ENCODE measurements around the gene HLX. TPM values are rescaled to one million over a fixed set of nuclear protein-coding genes. Genes with fewer than 3 reads are reported as not detected.

The HLX gene
- total RNA-seq, 1 experiment from 2014 or later = 0.39 TPM

DNA sequence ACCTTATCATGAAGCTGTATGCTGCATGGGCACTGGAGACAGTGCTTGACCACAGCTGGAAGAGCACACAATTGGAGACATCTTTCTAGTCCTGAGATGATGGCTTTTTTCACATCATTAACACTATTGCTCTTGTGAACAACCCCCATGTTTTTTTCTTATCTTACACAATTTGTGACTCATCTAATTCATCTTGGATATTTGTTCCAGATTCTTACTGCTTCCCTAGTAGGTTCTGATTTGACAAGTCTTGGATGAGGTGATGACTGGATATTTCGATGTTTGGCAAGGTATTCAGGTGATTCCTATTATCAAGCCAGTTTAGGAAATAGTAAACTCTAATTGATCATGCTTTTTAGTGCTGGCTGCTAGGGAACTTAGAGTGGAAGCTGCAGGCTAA is 23.7 kb downstream of the HLX start:
- no peaks in the 10 kb centered on the region for H3K4me1 ChIP-seq (ENCODE audit: control insufficient read depth, insufficient read depth, low read length)
- ATAC-seq (no peak), DNase-seq (ENCODE audit: low read depth, low spot score) (no peak)
- H3K9me3 ChIP-seq (ENCODE audit: control insufficient read depth, insufficient read depth, low read depth, low read length) = no peaks in the 10 kb centered on the region
- CTCF ChIA-PET = no interaction called here
- H3K27ac ChIP-seq (ENCODE audit: low read length) = no peak overlapping the region
- POLR2A ChIA-PET = no interaction called here
- intact Hi-C loops (cut with micrococcal nuclease; ENCODE audit: unreplicated experiment) (no loop called here), in situ Hi-C loops (cut with HindIII; ENCODE audit: low pct_unique_long_range_greater_than_20kb, low sequenced_read_pairs) (no loop called here)
- H3K4me3 ChIP-seq (ENCODE audit: low read depth in 2 of 2, low read length in 2 of 2) = no peak overlapping the region
- TF ChIP-seq SIN3A (IDR thresholded peaks at IDR 0.05; ENCODE audit: borderline replicate concordance, insufficient read depth, low read depth, low read length) (no peak), TCF7L2 (IDR thresholded peaks at IDR 0.05; ENCODE audit: low read depth, low read length) (no peak)
- no TSS peak for BruUV-seq (replicated peaks)
- no peaks in the 10 kb centered on the region for H3K36me3 ChIP-seq (ENCODE audit: control insufficient read depth, insufficient read depth, low read length)
- H3K27me3 ChIP-seq (ENCODE audit: control insufficient read depth, insufficient read depth, low read length) = no peaks in the 10 kb centered on the region; the same call in 1 of the 2 replicates

DNA sequence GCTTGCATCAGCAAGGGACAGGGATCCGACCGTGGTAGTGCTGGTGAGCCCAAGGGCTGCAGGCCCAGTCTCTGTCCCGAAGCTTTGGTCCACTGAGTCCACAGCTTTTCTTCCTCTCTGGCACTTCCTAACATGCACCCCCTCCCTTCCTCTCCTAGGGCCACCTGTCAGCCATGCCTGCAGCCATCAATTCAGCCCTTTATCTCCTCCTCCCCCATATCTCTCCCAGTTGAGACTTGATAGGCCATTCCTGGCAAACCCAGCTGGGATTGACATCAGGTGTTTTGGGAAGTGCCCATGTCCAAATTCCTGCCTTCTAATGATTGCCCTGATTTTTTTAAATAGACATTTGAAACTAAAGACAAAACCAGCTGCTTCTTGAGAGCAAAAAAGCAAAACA is 25.6 kb downstream of the HLX start:
- in situ Hi-C loops (cut with HindIII; ENCODE audit: low pct_unique_long_range_greater_than_20kb, low sequenced_read_pairs) = no loop called here
- Histone ChIP-seq H3K9me3 (ENCODE audit: control insufficient read depth, insufficient read depth, low read depth, low read length) (no peaks in the 10 kb centered on the region), H3K27me3 (ENCODE audit: control insufficient read depth, insufficient read depth, low read length) (peaks cover 5% of the 10 kb centered on the region), H3K27ac (ENCODE audit: low read length) (no peak overlapping the region), H3K4me1 (ENCODE audit: control insufficient read depth, insufficient read depth, low read length) (no peaks in the 10 kb centered on the region), H3K36me3 (ENCODE audit: control insufficient read depth, insufficient read depth, low read length) (no peaks in the 10 kb centered on the region), H3K4me3 (ENCODE audit: low read depth in 2 of 2, low read length in 2 of 2) (no peak overlapping the region)
- ChIA-PET POLR2A (no interaction called here), CTCF (interaction anchor here (0.6 kb wide), 1 partner anchor 108 kb away, joined by 3 read pairs; no protein-coding TSS in a partner anchor)
- ATAC-seq (no peak), DNase-seq (ENCODE audit: low read depth, low spot score) (no peak)
- BruUV-seq (replicated peaks) = no TSS peak
- TF ChIP-seq SIN3A (IDR thresholded peaks at IDR 0.05; ENCODE audit: borderline replicate concordance, insufficient read depth, low read depth, low read length) (no peak), POLR2AphosphoS5 (IDR thresholded peaks at IDR 0.05; ENCODE audit: low read depth, low read length) (no peak), TCF7L2 (IDR thresholded peaks at IDR 0.05; ENCODE audit: low read depth, low read length) (no peak)
- TF ChIP-seq, protein P1, sequence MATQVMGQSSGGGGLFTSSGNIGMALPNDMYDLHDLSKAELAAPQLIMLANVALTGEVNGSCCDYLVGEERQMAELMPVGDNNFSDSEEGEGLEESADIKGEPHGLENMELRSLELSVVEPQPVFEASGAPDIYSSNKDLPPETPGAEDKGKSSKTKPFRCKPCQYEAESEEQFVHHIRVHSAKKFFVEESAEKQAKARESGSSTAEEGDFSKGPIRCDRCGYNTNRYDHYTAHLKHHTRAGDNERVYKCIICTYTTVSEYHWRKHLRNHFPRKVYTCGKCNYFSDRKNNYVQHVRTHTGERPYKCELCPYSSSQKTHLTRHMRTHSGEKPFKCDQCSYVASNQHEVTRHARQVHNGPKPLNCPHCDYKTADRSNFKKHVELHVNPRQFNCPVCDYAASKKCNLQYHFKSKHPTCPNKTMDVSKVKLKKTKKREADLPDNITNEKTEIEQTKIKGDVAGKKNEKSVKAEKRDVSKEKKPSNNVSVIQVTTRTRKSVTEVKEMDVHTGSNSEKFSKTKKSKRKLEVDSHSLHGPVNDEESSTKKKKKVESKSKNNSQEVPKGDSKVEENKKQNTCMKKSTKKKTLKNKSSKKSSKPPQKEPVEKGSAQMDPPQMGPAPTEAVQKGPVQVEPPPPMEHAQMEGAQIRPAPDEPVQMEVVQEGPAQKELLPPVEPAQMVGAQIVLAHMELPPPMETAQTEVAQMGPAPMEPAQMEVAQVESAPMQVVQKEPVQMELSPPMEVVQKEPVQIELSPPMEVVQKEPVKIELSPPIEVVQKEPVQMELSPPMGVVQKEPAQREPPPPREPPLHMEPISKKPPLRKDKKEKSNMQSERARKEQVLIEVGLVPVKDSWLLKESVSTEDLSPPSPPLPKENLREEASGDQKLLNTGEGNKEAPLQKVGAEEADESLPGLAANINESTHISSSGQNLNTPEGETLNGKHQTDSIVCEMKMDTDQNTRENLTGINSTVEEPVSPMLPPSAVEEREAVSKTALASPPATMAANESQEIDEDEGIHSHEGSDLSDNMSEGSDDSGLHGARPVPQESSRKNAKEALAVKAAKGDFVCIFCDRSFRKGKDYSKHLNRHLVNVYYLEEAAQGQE (IDR thresholded peaks at IDR 0.05; ENCODE audit: insufficient read depth in 1 of 2, low read depth in 2 of 2, low read length in 1 of 2) = no peak
- TF ChIP-seq, protein P2, sequence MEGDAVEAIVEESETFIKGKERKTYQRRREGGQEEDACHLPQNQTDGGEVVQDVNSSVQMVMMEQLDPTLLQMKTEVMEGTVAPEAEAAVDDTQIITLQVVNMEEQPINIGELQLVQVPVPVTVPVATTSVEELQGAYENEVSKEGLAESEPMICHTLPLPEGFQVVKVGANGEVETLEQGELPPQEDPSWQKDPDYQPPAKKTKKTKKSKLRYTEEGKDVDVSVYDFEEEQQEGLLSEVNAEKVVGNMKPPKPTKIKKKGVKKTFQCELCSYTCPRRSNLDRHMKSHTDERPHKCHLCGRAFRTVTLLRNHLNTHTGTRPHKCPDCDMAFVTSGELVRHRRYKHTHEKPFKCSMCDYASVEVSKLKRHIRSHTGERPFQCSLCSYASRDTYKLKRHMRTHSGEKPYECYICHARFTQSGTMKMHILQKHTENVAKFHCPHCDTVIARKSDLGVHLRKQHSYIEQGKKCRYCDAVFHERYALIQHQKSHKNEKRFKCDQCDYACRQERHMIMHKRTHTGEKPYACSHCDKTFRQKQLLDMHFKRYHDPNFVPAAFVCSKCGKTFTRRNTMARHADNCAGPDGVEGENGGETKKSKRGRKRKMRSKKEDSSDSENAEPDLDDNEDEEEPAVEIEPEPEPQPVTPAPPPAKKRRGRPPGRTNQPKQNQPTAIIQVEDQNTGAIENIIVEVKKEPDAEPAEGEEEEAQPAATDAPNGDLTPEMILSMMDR (IDR thresholded peaks at IDR 0.05) = no peak
- intact Hi-C loops (cut with micrococcal nuclease; ENCODE audit: unreplicated experiment) = no loop called here

DNA sequence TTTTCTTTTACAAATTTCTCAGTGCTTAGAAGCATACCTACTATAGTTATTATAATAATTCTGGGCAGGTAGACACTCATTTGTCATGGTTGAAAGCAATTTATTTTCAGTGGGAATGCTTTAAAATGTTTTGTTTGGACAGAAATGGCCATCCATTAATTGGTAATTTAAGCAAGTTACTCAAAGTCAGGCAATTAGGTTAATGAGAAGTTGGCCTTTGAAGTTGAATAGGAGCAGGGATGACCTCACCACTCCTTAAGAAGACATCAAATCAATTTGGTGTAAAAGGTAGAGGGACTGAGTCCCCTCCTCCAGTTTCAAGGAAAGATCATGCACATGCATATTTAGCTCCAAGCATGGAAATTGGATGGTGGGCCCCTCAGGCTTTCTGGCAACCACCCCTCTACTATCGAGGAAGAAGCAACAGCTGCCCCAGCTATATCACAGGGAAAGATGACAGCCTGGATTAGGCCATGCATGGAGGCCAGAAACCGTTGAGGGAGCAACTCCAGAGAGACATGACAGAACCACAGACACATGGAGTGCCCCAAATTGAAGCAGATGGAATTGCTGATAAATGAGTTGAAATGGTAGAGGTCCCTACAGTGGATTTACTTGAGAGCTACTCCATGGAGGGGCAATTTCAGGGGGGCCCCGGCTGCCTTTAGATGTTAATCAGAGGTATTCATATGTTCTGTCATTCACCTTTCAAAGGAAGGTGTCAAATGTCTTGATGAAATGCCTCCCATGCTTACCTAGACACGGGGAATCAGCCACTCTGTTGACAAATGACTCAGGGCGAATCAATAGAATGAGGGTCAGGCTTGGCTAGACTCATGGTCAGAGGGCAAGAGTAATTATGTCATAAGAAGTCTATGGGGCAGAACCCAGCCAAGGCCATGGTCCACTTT is 26.7 kb downstream of the HLX start:
- Histone ChIP-seq H3K9me3 (ENCODE audit: control insufficient read depth, insufficient read depth, low read depth, low read length) (no peaks in the 10 kb centered on the region), H3K4me3 (ENCODE audit: low read depth in 2 of 2, low read length in 2 of 2) (no peak overlapping the region), H3K27me3 (ENCODE audit: control insufficient read depth, insufficient read depth, low read length) (peaks cover 5% of the 10 kb centered on the region), H3K36me3 (ENCODE audit: control insufficient read depth, insufficient read depth, low read length) (no peaks in the 10 kb centered on the region), H3K4me1 (ENCODE audit: control insufficient read depth, insufficient read depth, low read length) (no peaks in the 10 kb centered on the region), H3K27ac (ENCODE audit: low read length) (no peak overlapping the region)
- no peak for DNase-seq (ENCODE audit: low read depth, low spot score)
- no TSS peak for BruUV-seq (replicated peaks)
- CTCF ChIA-PET = no interaction called here
- POLR2A ChIA-PET = no interaction called here
- TF ChIP-seq, protein P2 (IDR thresholded peaks at IDR 0.05) = no peak
- no peak for TF ChIP-seq SIN3A (IDR thresholded peaks at IDR 0.05; ENCODE audit: borderline replicate concordance, insufficient read depth, low read depth, low read length)
- ATAC-seq = no peak
- in situ Hi-C loops (cut with HindIII; ENCODE audit: low pct_unique_long_range_greater_than_20kb, low sequenced_read_pairs) (no loop called here), intact Hi-C loops (cut with micrococcal nuclease; ENCODE audit: unreplicated experiment) (no loop called here)
